A673 (cell line): ENCODE measurements around the gene MARS1. TPM values are rescaled to one million over a fixed set of nuclear protein-coding genes. Genes with fewer than 3 reads are reported as not detected.

Source experiments
- BruUV-seq: library from RNA; stranded (reverse); fragments of 400-500 nt; replicated peaks from 2 replicates; lab custom pipeline; 2021; lab: Mats Ljungman, UMichigan
- CTCF ChIA-PET: fragments of 300-600 bp; sonication (Branson Sonifier 250); formaldehyde crosslinking; loops from one replicate; lab custom pipeline; 2022; ENCODE audit warnings: antibody characterized with exemption; lab: Charles Lee
- POLR2A ChIA-PET: fragments of 300-600 bp; sonication (Branson Sonifier 250); formaldehyde crosslinking; loops from one replicate; lab custom pipeline; 2022; ENCODE audit warnings: antibody characterized with exemption; ENCODE audit not compliant: low non-redundant PET; lab: Charles Lee
- DNase-seq: peaks from one replicate; pipeline ENCODE4 v3.0.0-alpha.2; 2015; ENCODE audit warnings: low spot score
- H3K27ac ChIP-seq: fragments of 200-600 bp; sonication (generic); 2 replicates; pipeline ENCODE4 v1.5.1; 2016; ENCODE audit warnings: mixed run types, low read depth, mild to moderate bottlenecking, mixed read lengths, antibody characterized with exemption, low read length; ENCODE audit not compliant: poor library complexity, severe bottlenecking
- H3K27me3 ChIP-seq: fragments of 200-600 bp; sonication (generic); replicated peaks from 2 replicates; pipeline ENCODE4 v1.6.1; 2017; ENCODE audit warnings: mixed run types, low read depth, mild to moderate bottlenecking, mixed read lengths, antibody characterized with exemption, low read length; ENCODE audit not compliant: insufficient read depth, poor library complexity
- H3K36me3 ChIP-seq: fragments of 200-600 bp; sonication (generic); 2 replicates; pipeline ENCODE4 v1.6.1; 2016; ENCODE audit warnings: mixed run types, mild to moderate bottlenecking, mixed read lengths, antibody characterized with exemption, low read length; ENCODE audit not compliant: insufficient read depth, poor library complexity, severe bottlenecking
- H3K4me1 ChIP-seq: fragments of 200-600 bp; sonication (generic); 2 replicates; pipeline ENCODE4 v1.6.1; 2017; ENCODE audit warnings: mixed run types, mild to moderate bottlenecking, mixed read lengths, antibody characterized with exemption, low read length; ENCODE audit not compliant: insufficient read depth, poor library complexity, severe bottlenecking
- H3K4me3 ChIP-seq: fragments of 200-600 bp; sonication (generic); 2 replicates; pipeline ENCODE4 v1.5.1; 2016; ENCODE audit warnings: low read depth, mixed run types, mild to moderate bottlenecking, mixed read lengths, low read length; ENCODE audit not compliant: poor library complexity, severe bottlenecking
- H3K9me3 ChIP-seq: fragments of 200-600 bp; sonication (generic); 2 replicates; pipeline ENCODE4 v1.6.1; 2016; ENCODE audit warnings: mixed run types, low read depth, mild to moderate bottlenecking, mixed read lengths, antibody characterized with exemption, low read length; ENCODE audit not compliant: poor library complexity, severe bottlenecking
- EZH2 ChIP-seq: fragments of 200-600 bp; sonication (generic); IDR thresholded peaks from 2 replicates; pipeline ENCODE4 v1.6.1; 2017; ENCODE audit warnings: borderline replicate concordance, low read depth, mild to moderate bottlenecking, mixed read lengths, antibody characterized with exemption, low read length; ENCODE audit not compliant: poor library complexity, severe bottlenecking
- intact Hi-C: fragments of 100-400 bp; cut with micrococcal nuclease; formaldehyde crosslinking; loops from one replicate; pipeline ENCODE4 v1.10.0; 2022; ENCODE audit not compliant: unreplicated experiment
- total RNA-seq: library from RNA; stranded (reverse); gene quantifications from 2 replicates; pipeline ENCODE4 v1.2.3, GENCODE V29; 2021
- TF ChIP-seq, protein P1 (sequence below): fragments of 300-800, 200-600 bp; sonication (generic); conservative IDR thresholded peaks from 2 replicates; pipeline ENCODE4 v1.5.1; 2017; ENCODE audit warnings: low read depth, mild to moderate bottlenecking, antibody characterized with exemption, low read length, moderate library complexity, mixed read lengths

MARS1 gene
- total RNA-seq, 1 experiment from 2014 or later, result 467 TPM

DNA sequence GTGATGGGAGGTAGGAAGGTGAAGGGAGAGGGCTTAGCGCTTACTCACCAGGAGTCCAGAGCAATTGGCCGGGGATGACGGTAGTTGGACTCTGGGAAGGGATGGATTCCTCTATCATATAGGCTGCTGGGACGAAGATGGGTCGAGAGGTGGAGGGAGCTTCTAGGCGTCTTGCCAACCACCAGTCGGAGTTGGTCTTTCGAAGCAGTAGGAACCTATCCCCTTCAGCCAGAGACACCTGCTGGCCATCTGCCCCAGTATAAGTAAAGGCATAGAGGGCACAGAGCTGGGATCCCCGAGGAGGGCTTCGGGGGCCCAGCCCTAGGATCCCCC is 8.9 kb upstream of the MARS1 start:
- no peak overlapping the region for H3K4me3 ChIP-seq
- ChIA-PET CTCF (no interaction called here), POLR2A (no interaction called here)
- no TSS peak for BruUV-seq
- H3K27me3 ChIP-seq, result peaks cover 26% of the 10 kb centered on the region
- DNase-seq, result no peak
- H3K27ac ChIP-seq, result no peak overlapping the region
- no peaks in the 10 kb centered on the region for H3K36me3 ChIP-seq
- H3K4me1 ChIP-seq, result no peaks in the 10 kb centered on the region
- no peaks in the 10 kb centered on the region for H3K9me3 ChIP-seq
- no peak for TF ChIP-seq EZH2
- TF ChIP-seq, protein P1, sequence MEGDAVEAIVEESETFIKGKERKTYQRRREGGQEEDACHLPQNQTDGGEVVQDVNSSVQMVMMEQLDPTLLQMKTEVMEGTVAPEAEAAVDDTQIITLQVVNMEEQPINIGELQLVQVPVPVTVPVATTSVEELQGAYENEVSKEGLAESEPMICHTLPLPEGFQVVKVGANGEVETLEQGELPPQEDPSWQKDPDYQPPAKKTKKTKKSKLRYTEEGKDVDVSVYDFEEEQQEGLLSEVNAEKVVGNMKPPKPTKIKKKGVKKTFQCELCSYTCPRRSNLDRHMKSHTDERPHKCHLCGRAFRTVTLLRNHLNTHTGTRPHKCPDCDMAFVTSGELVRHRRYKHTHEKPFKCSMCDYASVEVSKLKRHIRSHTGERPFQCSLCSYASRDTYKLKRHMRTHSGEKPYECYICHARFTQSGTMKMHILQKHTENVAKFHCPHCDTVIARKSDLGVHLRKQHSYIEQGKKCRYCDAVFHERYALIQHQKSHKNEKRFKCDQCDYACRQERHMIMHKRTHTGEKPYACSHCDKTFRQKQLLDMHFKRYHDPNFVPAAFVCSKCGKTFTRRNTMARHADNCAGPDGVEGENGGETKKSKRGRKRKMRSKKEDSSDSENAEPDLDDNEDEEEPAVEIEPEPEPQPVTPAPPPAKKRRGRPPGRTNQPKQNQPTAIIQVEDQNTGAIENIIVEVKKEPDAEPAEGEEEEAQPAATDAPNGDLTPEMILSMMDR, result no peak
- intact Hi-C loops, result no loop called here

DNA sequence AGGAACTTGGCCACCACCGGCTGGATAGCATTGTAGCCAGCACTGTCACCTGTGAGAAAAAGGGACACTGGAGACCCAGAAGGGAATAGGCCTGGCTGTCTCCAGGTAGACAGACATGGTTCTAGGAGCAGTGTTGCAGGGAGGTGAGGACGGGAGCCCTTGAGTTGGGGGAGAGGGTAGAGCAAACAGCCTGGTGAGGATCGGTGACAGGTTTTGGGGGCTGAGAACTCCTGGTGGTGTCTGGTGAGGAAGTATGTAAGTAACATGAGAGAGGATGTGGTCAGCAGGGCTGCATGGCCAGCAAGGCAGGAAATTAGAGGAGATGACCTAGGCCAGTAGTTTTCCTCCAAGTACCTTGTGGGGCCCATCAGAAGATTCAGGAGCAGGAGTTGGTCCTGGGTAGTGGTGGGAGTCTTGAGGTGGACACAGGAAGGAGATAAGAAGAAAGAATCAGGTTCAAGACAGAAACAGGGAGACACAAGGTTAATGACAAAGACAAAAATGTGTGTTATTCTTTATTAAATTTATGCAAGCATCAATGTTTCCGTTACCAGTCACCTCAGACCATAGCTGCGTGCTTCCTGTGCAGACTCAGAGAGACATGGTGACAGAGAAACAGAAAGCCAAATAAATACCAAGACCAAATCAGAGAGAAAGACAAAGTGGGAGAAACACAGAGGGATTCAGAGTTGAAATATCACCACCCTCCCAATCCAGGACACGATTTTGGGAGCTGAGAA is 8.3 kb upstream of the MARS1 start, which contains the start of gene ARHGAP9:
ARHGAP9 (minus strand) TSS at position 491 of the 740 bp plus-strand sequence; CDS start at position 31, 460 bp downstream.
- Histone ChIP-seq H3K36me3 (no peaks in the 10 kb centered on the region), H3K4me3 (no peak within 1 kb of the TSS), H3K4me1 (no peaks in the 10 kb centered on the region), H3K27ac (no peak within 1 kb of the TSS), H3K27me3 (peaks cover 20% of the 10 kb centered on the region), H3K9me3 (no peaks in the 10 kb centered on the region)
- ChIA-PET POLR2A (no interaction called here), CTCF (interaction anchor here (0.8 kb wide), 1 partner anchor 21 kb away, joined by 3 read pairs; no protein-coding TSS in a partner anchor)
- TF ChIP-seq, protein P1, result no peak
- no peak for TF ChIP-seq EZH2
- DNase-seq, result no peak
- no TSS peak for BruUV-seq
- intact Hi-C loops, result no loop called here

DNA sequence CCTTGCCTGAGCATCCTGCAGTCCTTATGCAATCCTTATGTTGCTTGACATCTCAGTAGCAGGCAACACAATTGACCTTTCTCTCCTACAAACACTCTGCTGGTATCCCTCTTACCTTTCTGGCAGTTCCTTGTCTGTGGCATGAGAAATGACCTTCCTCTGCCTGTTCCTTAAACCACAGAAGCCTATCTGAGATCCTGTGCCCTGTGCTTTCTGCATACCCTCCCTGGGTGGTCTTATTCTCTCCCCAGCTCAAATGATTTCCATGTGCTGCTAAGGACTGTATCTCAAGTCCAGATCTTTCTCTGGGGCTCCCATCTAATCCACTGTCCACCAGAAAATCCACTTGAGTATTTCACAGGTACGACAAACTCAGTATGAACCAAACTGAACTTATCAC is 6.2 kb upstream of the MARS1 start:
- BruUV-seq, result no TSS peak
- ChIA-PET CTCF (no interaction called here), POLR2A (no interaction called here)
- no peaks in the 10 kb centered on the region for H3K36me3 ChIP-seq
- DNase-seq, result no peak
- TF ChIP-seq EZH2, result no peak
- intact Hi-C loops, result no loop called here
- no peaks in the 10 kb centered on the region for H3K9me3 ChIP-seq
- H3K4me3 ChIP-seq, result no peak overlapping the region
- no peak overlapping the region for H3K27ac ChIP-seq
- no peaks in the 10 kb centered on the region for H3K4me1 ChIP-seq
- H3K27me3 ChIP-seq, result no peaks in the 10 kb centered on the region
